ENCODE measurements around the gene RILPL1.

- TF ChIP-seq TAF1 (IDR thresholded peaks at IDR 0.05; ENCODE audit: borderline replicate concordance, insufficient read depth, low read length) = no peak
- TF ChIP-seq, protein P1, sequence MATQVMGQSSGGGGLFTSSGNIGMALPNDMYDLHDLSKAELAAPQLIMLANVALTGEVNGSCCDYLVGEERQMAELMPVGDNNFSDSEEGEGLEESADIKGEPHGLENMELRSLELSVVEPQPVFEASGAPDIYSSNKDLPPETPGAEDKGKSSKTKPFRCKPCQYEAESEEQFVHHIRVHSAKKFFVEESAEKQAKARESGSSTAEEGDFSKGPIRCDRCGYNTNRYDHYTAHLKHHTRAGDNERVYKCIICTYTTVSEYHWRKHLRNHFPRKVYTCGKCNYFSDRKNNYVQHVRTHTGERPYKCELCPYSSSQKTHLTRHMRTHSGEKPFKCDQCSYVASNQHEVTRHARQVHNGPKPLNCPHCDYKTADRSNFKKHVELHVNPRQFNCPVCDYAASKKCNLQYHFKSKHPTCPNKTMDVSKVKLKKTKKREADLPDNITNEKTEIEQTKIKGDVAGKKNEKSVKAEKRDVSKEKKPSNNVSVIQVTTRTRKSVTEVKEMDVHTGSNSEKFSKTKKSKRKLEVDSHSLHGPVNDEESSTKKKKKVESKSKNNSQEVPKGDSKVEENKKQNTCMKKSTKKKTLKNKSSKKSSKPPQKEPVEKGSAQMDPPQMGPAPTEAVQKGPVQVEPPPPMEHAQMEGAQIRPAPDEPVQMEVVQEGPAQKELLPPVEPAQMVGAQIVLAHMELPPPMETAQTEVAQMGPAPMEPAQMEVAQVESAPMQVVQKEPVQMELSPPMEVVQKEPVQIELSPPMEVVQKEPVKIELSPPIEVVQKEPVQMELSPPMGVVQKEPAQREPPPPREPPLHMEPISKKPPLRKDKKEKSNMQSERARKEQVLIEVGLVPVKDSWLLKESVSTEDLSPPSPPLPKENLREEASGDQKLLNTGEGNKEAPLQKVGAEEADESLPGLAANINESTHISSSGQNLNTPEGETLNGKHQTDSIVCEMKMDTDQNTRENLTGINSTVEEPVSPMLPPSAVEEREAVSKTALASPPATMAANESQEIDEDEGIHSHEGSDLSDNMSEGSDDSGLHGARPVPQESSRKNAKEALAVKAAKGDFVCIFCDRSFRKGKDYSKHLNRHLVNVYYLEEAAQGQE (IDR thresholded peaks at IDR 0.05; ENCODE audit: insufficient read depth in 1 of 2, low read depth in 2 of 2, low read length in 2 of 2) = no peak
- no peak for TF ChIP-seq POLR2AphosphoS5 (IDR thresholded peaks at IDR 0.05; ENCODE audit: low read depth, low read length)
- no peak for TF ChIP-seq SIN3A (IDR thresholded peaks at IDR 0.05; ENCODE audit: borderline replicate concordance, insufficient read depth, low read length)
- TF ChIP-seq FOXP2 (optimal IDR thresholded peaks at IDR 0.05; ENCODE audit: borderline replicate concordance, extremely low read depth, extremely low read length, insufficient read depth) = no peak
Measured at GRCh38 chr12:123512838-123513665, 20.5 kb downstream of the RILPL1 start.
